Activated CD8-positive, alpha-beta T cell treated with anti-CD3 and anti-CD28 coated beads for 36 hours (primary cell): ENCODE results near the gene GBP7. TPM values are rescaled to one million over a fixed set of nuclear protein-coding genes. Genes with fewer than 3 reads are reported as not detected.

Experiments
- ATAC-seq: fragments of 200-7000 bp; cut with Tn5 transposase; one replicate; pipeline ENCODE4 v1.10.0; 2021; ENCODE audit warnings: mild to moderate bottlenecking, moderate library complexity
- CTCF ChIA-PET: fragments of 350-600 bp; sonication (Branson Sonifier 250); formaldehyde crosslinking; loops from one replicate; lab custom pipeline; 2021; ENCODE audit warnings: antibody characterized with exemption; lab: Charles Lee
- POLR2A ChIA-PET: fragments of 350-600 bp; sonication (Branson Sonifier 250); formaldehyde crosslinking; loops from one replicate; lab custom pipeline; 2021; ENCODE audit warnings: antibody characterized with exemption; lab: Charles Lee
- DNase-seq: peaks from one replicate; pipeline ENCODE4 v3.0.0-alpha.2; 2020
- H3K27ac Mint-ChIP-seq: one replicate; pipeline ENCODE4 v1.8.0; 2021; ENCODE audit warnings: mild to moderate bottlenecking, mixed read lengths
- H3K27me3 Mint-ChIP-seq: one replicate; pipeline ENCODE4 v1.8.0; 2021; ENCODE audit warnings: mixed read lengths
- H3K36me3 Mint-ChIP-seq: one replicate; pipeline ENCODE4 v1.8.0; 2021; ENCODE audit warnings: low read depth, mixed read lengths
- H3K4me1 Mint-ChIP-seq: one replicate; pipeline ENCODE4 v1.8.0; 2021; ENCODE audit warnings: low read depth, mixed read lengths
- H3K4me3 Mint-ChIP-seq: one replicate; pipeline ENCODE4 v1.8.0; 2021; ENCODE audit warnings: mild to moderate bottlenecking, moderate library complexity, mixed read lengths
- H3K9me3 Mint-ChIP-seq: one replicate; pipeline ENCODE4 v1.8.0; 2021; ENCODE audit warnings: mixed read lengths
- intact Hi-C: fragments of 100-400 bp; cut with micrococcal nuclease; formaldehyde crosslinking; loops from one replicate; pipeline ENCODE4 v1.10.0; 2022
- total RNA-seq, 2 experiments: library from RNA; stranded (reverse); gene quantifications; one replicate each; pipeline ENCODE4 v1.2.3, GENCODE V29; 2021
- TF ChIP-seq, protein P1 (sequence below): fragments of 200-600 bp; IDR thresholded peaks from one replicate; pipeline ENCODE4 v1.8.0; 2022; ENCODE audit warnings: antibody characterized with exemption, mild to moderate bottlenecking

GBP7 gene
- total RNA-seq, 2 experiments from 2014 or later: 0.11 to 0.20 TPM

DNA sequence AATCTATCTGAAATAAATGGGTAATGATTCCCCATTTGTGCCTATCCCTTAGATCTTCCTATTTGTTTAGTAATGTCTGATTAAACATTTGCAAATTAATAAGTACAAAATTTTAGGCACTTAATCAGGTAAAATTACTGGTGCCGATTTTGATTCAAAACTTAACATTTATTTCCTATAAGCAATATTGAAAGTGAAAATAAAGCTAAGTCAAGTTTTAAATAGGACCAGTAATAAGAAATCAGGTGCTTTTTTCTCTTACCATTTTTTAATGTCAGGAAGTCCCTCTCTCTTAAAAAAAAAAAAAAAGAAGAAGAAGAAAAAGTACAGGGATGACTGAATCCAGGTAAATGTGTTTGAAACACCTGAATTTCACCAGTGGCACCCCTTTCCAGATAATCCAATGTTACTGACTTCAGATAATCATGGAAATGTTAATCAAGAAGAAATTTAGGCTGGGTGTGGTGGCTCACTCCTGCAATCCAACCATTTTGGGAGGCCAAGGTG, 23.8 kb upstream of the GBP7 start:
- TF ChIP-seq, protein P1, sequence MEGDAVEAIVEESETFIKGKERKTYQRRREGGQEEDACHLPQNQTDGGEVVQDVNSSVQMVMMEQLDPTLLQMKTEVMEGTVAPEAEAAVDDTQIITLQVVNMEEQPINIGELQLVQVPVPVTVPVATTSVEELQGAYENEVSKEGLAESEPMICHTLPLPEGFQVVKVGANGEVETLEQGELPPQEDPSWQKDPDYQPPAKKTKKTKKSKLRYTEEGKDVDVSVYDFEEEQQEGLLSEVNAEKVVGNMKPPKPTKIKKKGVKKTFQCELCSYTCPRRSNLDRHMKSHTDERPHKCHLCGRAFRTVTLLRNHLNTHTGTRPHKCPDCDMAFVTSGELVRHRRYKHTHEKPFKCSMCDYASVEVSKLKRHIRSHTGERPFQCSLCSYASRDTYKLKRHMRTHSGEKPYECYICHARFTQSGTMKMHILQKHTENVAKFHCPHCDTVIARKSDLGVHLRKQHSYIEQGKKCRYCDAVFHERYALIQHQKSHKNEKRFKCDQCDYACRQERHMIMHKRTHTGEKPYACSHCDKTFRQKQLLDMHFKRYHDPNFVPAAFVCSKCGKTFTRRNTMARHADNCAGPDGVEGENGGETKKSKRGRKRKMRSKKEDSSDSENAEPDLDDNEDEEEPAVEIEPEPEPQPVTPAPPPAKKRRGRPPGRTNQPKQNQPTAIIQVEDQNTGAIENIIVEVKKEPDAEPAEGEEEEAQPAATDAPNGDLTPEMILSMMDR: no peak
- ATAC-seq (no peak), DNase-seq (no peak)
- peaks cover 11% of the 10 kb centered on the region for H3K9me3 Mint-ChIP-seq
- peaks cover 36% of the 10 kb centered on the region for H3K36me3 Mint-ChIP-seq
- peak overlapping the region; percentile 92 for H3K4me3 Mint-ChIP-seq
- no peaks in the 10 kb centered on the region for H3K27me3 Mint-ChIP-seq
- peak overlapping the region; percentile 97 for H3K27ac Mint-ChIP-seq
- CTCF ChIA-PET: interaction anchor here (1.1 to 2.3 kb wide), 4 partner anchors 77 to 215 kb away, joined by 3 to 8 read pairs (median 4); no protein-coding TSS in a partner anchor
- intact Hi-C loops: loop anchor here (1.0 to 5.0 kb wide), 5 partner anchors 58 to 253 kb away; partner anchors contain the start of gene GBP5
- POLR2A ChIA-PET: interaction anchor here (1.0 to 3.1 kb wide), 9 partner anchors 10 to 198 kb away, joined by 3 to 58 read pairs (median 6); partner anchors contain the start of genes GBP2 and GBP5
- H3K4me1 Mint-ChIP-seq: peaks cover 70% of the 10 kb centered on the region

DNA sequence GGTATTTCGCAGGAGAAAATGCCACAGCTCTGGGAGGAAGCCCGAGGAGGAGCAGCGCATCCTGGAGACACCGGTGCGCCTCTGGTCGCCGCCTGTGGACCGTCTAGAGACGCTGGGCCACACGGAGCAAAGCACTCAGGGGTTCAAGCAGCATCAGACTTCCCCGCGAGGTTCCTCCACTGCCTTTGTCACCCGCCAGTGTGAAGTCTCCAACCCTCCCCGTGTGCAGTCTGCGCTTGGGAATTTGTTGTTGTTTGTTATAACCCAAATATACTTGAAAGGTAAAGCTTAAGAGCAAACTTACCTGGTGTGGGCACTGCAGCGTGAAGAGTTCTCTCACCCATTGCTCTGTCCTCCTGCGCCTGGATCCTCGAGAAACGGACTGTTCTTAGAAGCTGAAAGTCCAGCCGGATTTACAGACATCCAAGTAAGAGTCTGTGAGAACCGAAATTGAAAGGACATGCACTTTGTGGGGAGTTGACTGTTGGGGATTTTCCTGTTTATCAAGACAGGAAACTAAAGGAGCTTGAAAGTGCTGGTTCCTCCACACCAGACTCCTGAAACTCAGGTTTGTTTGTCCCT, 22.8 kb upstream of the GBP7 start, which contains the start of gene GBP4:
GBP4 (minus strand) TSS at position 452 of the 582 bp plus-strand sequence; CDS start at position 344, 108 bp downstream.
- peaks cover 37% of the 10 kb centered on the region for H3K36me3 Mint-ChIP-seq
- peak; percentile 61 for DNase-seq

DNA sequence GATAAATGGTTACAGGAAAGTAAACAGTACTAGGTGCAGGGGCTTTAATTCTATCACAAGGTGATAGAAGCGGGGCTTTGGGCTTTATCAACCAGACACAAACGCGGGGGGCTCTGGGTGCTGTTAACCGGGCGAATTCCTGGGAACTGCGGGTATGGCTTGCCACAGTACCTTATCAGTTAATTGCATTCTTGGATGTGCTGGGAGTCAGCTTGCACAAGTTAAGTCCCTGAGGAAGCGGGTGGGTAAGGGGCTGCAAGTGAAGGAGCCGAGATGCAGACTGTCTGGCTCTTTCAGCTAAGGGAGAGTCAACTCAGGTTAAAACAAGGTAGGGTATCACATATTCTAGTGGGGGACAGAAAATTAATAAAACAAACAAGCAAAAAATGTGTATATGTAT, 22.3 kb upstream of the GBP7 start:
- Mint-ChIP-seq H3K4me3 (peak overlapping the region; percentile 92), H3K36me3 (peaks cover 40% of the 10 kb centered on the region), H3K27ac (peak overlapping the region; percentile 97), H3K27me3 (no peaks in the 10 kb centered on the region), H3K9me3 (no peaks in the 10 kb centered on the region), H3K4me1 (peaks cover 74% of the 10 kb centered on the region)
- TF ChIP-seq, protein P1: no peak
- POLR2A ChIA-PET: interaction anchor here (0.9 to 3.1 kb wide), 21 partner anchors 8 to 165 kb away, joined by 3 to 58 read pairs (median 4); partner anchors contain the start of genes GBP1, GBP2, GBP5 and GBP6
- DNase-seq (no peak), ATAC-seq (peak; percentile 3)
- intact Hi-C loops: loop anchor here (2.0 to 5.0 kb wide), 4 partner anchors 59 to 254 kb away; partner anchors contain the start of gene GBP5
- CTCF ChIA-PET: interaction anchor here (0.9 to 2.4 kb wide), 11 partner anchors 10 to 256 kb away, joined by 3 to 10 read pairs (median 4); partner anchors contain the start of genes GBP2 and GBP5

More for the DNA sequence above, 22.8 kb upstream of the GBP7 start, which contains the start of gene GBP4:
- Mint-ChIP-seq H3K9me3 (peaks cover 3% of the 10 kb centered on the region), H3K27ac (peak within 1 kb of the TSS; percentile 97), H3K4me3 (peak within 1 kb of the TSS; percentile 92), H3K4me1 (peaks cover 76% of the 10 kb centered on the region), H3K27me3 (no peaks in the 10 kb centered on the region)
- TF ChIP-seq, protein P1: no peak
- ATAC-seq: peak; percentile 58
- intact Hi-C loops: loop anchor here (1.0 to 5.0 kb wide), 5 partner anchors 59 to 254 kb away; partner anchors contain the start of gene GBP5
- ChIA-PET POLR2A (interaction anchor here (0.9 to 3.1 kb wide), 27 partner anchors 9 to 165 kb away, joined by 3 to 58 read pairs (median 4); partner anchors contain the start of genes GBP1, GBP2, GBP5 and GBP6), CTCF (interaction anchor here (0.7 to 2.4 kb wide), 13 partner anchors 9 to 255 kb away, joined by 3 to 10 read pairs (median 4); partner anchors contain the start of genes GBP2 and GBP5)

DNA sequence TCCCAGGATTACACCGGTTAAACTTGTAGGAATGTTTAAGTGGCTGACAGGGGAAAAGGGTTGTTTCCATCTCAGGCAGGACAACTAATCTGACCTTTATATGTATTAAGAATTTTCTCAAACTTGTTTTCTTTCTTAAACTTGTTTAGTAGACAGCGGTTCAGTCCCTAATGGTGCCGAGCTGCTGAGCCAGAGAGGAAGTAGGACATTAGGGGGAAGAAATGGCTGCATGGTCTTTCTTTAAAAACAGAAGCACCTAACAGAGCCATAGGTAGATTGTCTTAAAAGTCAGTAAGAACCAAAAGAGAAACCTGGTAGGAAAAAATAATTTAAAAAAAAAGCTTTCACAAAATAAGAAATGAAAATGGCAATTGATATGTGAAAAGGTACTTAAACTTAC, 19.7 kb upstream of the GBP7 start:
- Mint-ChIP-seq H3K27ac (peak overlapping the region; percentile 81), H3K9me3 (no peaks in the 10 kb centered on the region), H3K4me3 (peak overlapping the region; percentile 92), H3K36me3 (peaks cover 53% of the 10 kb centered on the region), H3K4me1 (peaks cover 54% of the 10 kb centered on the region), H3K27me3 (no peaks in the 10 kb centered on the region)
- DNase-seq (no peak), ATAC-seq (no peak)
- TF ChIP-seq, protein P1: no peak
- CTCF ChIA-PET: interaction anchor here (1.0 to 1.7 kb wide), 5 partner anchors 9 to 197 kb away, joined by 3 to 4 read pairs (median 4); partner anchors contain the start of gene GBP6
- intact Hi-C loops: loop anchor here (5.0 kb wide), 3 partner anchors 62 to 257 kb away; partner anchors contain the start of gene GBP5
- POLR2A ChIA-PET: interaction anchor here (0.8 to 1.5 kb wide), 5 partner anchors 15 to 79 kb away, joined by 3 to 4 read pairs (median 3); partner anchors contain the start of gene GBP2
